ENCODE data around the gene BPI. TPM values are rescaled to one million over a fixed set of nuclear protein-coding genes. Genes with fewer than 3 reads are reported as not detected.

BPI gene
- total RNA-seq, 4 donors from 2014 or later = not detected

- Histone ChIP-seq H3K4me1 (no peaks in the 10 kb centered on the region), H3K36me3 (no peaks in the 10 kb centered on the region), H3K9me3 (no peaks in the 10 kb centered on the region), H3K4me3 (no peak overlapping the region), H3K27ac (no peak overlapping the region), H3K27me3 (no peaks in the 10 kb centered on the region)
- DNase-seq (no peak), ATAC-seq (no peak)
- intact Hi-C loops (cut with DNase I; ENCODE audit: low total_unique reads) (no loop called here), in situ Hi-C loops (cut with MboI; ENCODE audit: low sequenced_read_pairs in 4 of 4) (no loop called here)
- TF ChIP-seq CTCF (IDR thresholded peaks at IDR 0.05 in 4 of 5, conservative IDR thresholded peaks at IDR 0.05 in 1 of 5) (no peak), POLR2A (IDR thresholded peaks at IDR 0.05) (no peak)
Observed at GRCh38 chr20:38386851-38387250, 82.9 kb downstream of the BPI start.

Other genes with a start within 250 kb of the BPI start
- gene TGM2, start 138.9 kb upstream of the BPI start, total RNA-seq = 100 to 1,000 TPM in 1 of 4 donors, 10 to 100 TPM in 3; 12.8 to 152 (median 58.4) TPM
- gene KIAA1755, start 43.4 kb upstream of the BPI start, total RNA-seq = under 1 TPM in 3 of 4 donors, not detected in 1; 0.05 to 0.41 (median 0.38) TPM
- 10 to 100 TPM in 1 of 4 donors, 1 to 10 TPM in 3; 1.4 to 17.9 (median 6.5) TPM for gene LBP, start 42.3 kb downstream of the BPI start, total RNA-seq
- 10 to 100 TPM in 1 of 4 donors, 1 to 10 TPM in 3; 6.0 to 12.2 (median 8.7) TPM for gene SNHG17, start 131.2 kb downstream of the BPI start, total RNA-seq
- 10 to 100 TPM; 23.2 to 28.8 (median 26.0) TPM for gene RALGAPB, start 168.7 kb downstream of the BPI start, total RNA-seq

All from gastrocnemius medialis (tissue), 4 donors.